Tibial artery (tissue), 4 donors: ENCODE results near the gene CTF1.

ENCODE experiments used
- DNase-seq, 2 donors: peaks; one replicate each; pipeline ENCODE4 v3.0.0-alpha.2; 2019
- H3K27ac ChIP-seq, 2 donors: fragments of 200-600 bp; sonication (generic) in 1 of 2; 1 replicate in 1 of 2; 2 replicates in 1 of 2; pipeline ENCODE4 v1.5.1; 2018 to 2019; ENCODE audit warnings: mild to moderate bottlenecking in 1 of 2
- H3K27me3 ChIP-seq, 2 donors: fragments of 200-600 bp; sonication (generic) in 1 of 2; one replicate each; pipeline versions ENCODE4 v1.5.1 to v1.6.0; 2016 to 2019
- H3K36me3 ChIP-seq, 3 donors: fragments of 200-600 bp; sonication (generic) in 2 of 3; one replicate each; pipeline ENCODE4 v1.5.1; 2016 to 2019; ENCODE audit warnings: mild to moderate bottlenecking in 2 of 3
- H3K4me1 ChIP-seq, 4 donors: fragments of 200-600 bp; sonication (generic) in 2 of 4; 1 replicate in 3 of 4; 2 replicates in 1 of 4; pipeline ENCODE4 v1.5.1; 2016 to 2019
- H3K4me3 ChIP-seq, 2 donors: fragments of 200-600 bp; sonication (generic) in 1 of 2; 1 replicate in 1 of 2; 2 replicates in 1 of 2; pipeline ENCODE4 v1.5.1; 2018 to 2019; ENCODE audit warnings: mild to moderate bottlenecking in 2 of 2
- H3K9me3 ChIP-seq, 3 donors: fragments of 200-600 bp; sonication (generic) in 1 of 3; one replicate each; pipeline ENCODE4 v1.5.1; 2016 to 2019
- CTCF ChIP-seq, 2 experiments: fragments of 200-600 bp in 1 of 2; fragments of 450-650 bp in 1 of 2; IDR thresholded peaks; one replicate each; pipeline ENCODE4 v1.5.1; 2017 to 2019; ENCODE audit warnings: antibody characterized with exemption in 2 of 2, mild to moderate bottlenecking in 1 of 2, moderate library complexity in 1 of 2
- intact Hi-C: fragments of 100-400 bp; cut with DNase I; formaldehyde crosslinking; loops from one replicate; pipeline ENCODE4 v1.15.0; 2023; ENCODE audit warnings: low total_unique reads

The CTF1 gene

DNA sequence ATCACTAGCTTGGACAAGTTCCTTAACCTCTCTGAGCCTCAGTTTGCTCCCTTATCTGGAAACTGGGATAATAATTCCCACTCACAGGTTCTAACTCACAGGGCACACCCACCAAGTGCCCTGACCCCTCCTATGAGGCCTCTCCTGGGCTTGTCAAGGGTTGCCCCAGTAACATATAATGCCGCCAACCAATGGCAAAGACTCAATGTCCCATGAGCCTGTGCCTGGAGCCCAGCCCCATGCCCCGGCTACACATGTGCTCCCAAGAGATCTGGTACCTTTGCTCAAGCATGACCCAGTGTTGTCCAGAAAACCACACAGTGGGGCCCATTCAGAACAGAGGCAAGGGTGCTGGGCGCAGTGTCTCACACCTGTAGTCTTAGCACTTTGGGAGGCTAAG is 18.4 kb downstream of the CTF1 start:
- no peaks in the 10 kb centered on the region for H3K27me3 ChIP-seq
- no peak for DNase-seq
- intact Hi-C loops, result no loop called here
- H3K36me3 ChIP-seq, result no peaks in the 10 kb centered on the region
- H3K4me1 ChIP-seq, result no peaks in the 10 kb centered on the region
- H3K4me3 ChIP-seq, result no peak overlapping the region
- no peak overlapping the region for H3K27ac ChIP-seq
- H3K9me3 ChIP-seq, result no peaks in the 10 kb centered on the region
- TF ChIP-seq CTCF (IDR thresholded peaks at IDR 0.05), result no peak

DNA sequence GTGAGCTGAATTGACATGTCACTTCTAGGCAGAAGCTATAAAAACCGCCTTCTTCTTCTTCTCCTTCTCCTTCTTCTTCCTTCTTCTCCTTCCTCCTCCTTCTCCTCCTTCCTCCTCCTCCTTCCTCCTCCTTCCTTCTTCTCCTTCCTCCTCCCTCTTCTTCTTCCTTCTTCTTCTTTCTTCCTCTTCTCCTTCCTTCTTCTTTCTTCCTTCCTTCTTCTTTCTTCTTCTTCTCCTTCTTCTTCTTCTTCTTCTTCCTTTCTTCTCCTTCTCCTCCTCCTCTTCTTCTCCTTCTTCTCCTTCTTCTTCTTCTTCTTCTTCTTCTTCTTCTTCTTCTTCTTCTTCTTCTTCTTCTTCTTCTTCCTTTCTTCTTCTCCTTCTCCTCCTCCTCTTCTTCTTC is 22.2 kb downstream of the CTF1 start:
- Histone ChIP-seq H3K9me3 (no peaks in the 10 kb centered on the region), H3K36me3 (no peaks in the 10 kb centered on the region), H3K4me3 (no peak overlapping the region), H3K4me1 (peaks cover 0 to 12% (median 3%) of the 10 kb centered on the region in 4 donors), H3K27me3 (no peaks in the 10 kb centered on the region), H3K27ac (no peak overlapping the region)
- TF ChIP-seq CTCF (IDR thresholded peaks at IDR 0.05), result no peak
- no peak for DNase-seq
- intact Hi-C loops, result no loop called here

DNA sequence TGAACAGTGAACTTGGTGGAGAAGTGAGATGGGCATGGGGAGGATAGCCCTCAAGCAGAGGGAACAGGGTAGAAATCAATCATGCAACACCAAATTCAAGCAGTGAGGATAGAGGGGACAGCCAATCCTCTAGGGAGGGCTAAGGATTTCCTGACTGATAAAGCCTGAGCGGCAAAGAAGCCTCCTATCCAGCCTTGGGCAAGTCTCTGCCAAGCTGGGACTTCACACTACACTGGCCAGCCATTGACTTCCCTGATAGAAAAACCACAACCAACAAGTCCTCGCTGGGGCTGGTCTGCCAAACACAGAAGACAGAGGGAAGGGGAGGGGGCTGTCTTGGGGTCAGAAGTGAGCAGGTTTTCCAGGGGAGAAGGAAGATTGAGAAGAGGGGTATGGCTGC is 24.5 kb downstream of the CTF1 start:
- H3K27ac ChIP-seq, result peak overlapping the region in 1 of 2 donors; percentile 80
- intact Hi-C loops, result loop anchor here (5.0 kb wide), 1 partner anchor 79 kb away; no protein-coding TSS in a partner anchor
- H3K4me3 ChIP-seq, result no peak overlapping the region
- H3K9me3 ChIP-seq, result no peaks in the 10 kb centered on the region
- TF ChIP-seq CTCF (IDR thresholded peaks at IDR 0.05), result no peak
- H3K36me3 ChIP-seq, result peaks cover 0 to 4% (median 0%) of the 10 kb centered on the region in 3 donors
- no peaks in the 10 kb centered on the region for H3K27me3 ChIP-seq
- no peak for DNase-seq
- peaks cover 0 to 26% (median 19%) of the 10 kb centered on the region in 4 donors for H3K4me1 ChIP-seq

- Histone ChIP-seq H3K4me3 (peak overlapping the region; percentile 82 to 97), H3K4me1 (peaks cover 0 to 26% (median 19%) of the 10 kb centered on the region in 4 donors), H3K9me3 (no peaks in the 10 kb centered on the region), H3K27ac (peak overlapping the region; percentile 77 to 80), H3K36me3 (peaks cover 0 to 9% (median 0%) of the 10 kb centered on the region in 3 donors), H3K27me3 (no peaks in the 10 kb centered on the region)
- DNase-seq, result no peak
- no peak for TF ChIP-seq CTCF (IDR thresholded peaks at IDR 0.05)
- intact Hi-C loops, result loop anchor here (5.0 kb wide), 1 partner anchor 79 kb away; no protein-coding TSS in a partner anchor
Measured at GRCh38 chr16:30921459-30921747, 25.0 kb downstream of the CTF1 start.

DNA sequence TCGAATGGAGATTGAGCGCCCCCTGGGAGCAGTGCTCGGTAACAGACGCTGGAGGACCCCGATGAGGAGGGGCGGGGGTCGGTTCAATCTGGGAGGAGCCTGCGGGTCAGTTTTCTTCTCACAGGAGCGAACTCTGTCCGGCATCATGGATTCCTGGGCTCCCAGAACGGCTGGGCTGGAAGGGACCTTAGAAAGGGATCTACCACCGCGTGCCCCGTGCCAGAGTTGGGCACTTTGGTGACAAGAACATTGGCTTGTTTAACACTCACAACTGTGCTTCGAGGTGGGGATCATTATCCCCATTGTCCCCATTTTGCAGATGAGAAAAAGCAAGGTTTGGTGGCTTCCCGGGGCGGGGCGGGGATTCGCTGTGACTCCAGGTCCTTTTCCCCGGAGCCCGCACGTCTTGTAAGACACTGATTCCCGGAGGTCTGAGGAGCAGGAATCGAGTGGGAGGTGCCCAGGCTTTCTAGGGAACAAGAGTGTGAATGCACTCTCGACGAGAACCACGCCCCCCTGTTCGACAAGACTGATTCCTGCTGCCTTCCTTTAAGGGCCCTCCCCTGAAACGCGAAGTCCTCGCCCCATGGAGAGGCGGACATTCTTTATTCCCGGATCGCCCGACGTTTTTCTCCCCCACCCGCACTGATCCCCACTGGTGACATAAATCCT is 25.5 kb downstream of the CTF1 start:
- TF ChIP-seq CTCF (IDR thresholded peaks at IDR 0.05), result peak; percentile 85 to 92
- intact Hi-C loops, result loop anchor here (2.0 to 5.0 kb wide), 2 partner anchors 27 to 80 kb away; partner anchors contain the start of gene ORAI3
- peak; percentile 91 to 92 for DNase-seq

More for the DNA sequence above, 25.5 kb downstream of the CTF1 start:
- H3K27ac ChIP-seq, result peak overlapping the region; percentile 77 to 80
- peaks cover 0 to 26% (median 19%) of the 10 kb centered on the region in 4 donors for H3K4me1 ChIP-seq
- peaks cover 0 to 13% (median 0%) of the 10 kb centered on the region in 3 donors for H3K36me3 ChIP-seq
- H3K9me3 ChIP-seq, result no peaks in the 10 kb centered on the region
- H3K4me3 ChIP-seq, result peak overlapping the region; percentile 82 to 97
- H3K27me3 ChIP-seq, result no peaks in the 10 kb centered on the region
